ENCODE measurements around the gene SLC25A23. TPM values are rescaled to one million over a fixed set of nuclear protein-coding genes. Genes with fewer than 3 reads are reported as not detected.

The SLC25A23 gene
- total and polyA plus RNA-seq, 4 donors, result 9.3 to 34.6 (median 22.7) TPM

GRCh38 chr19:6457958-6458694, 1.5 kb downstream of the SLC25A23 start (continued):
- no peak for TF ChIP-seq NR2F2 (IDR thresholded peaks at IDR 0.05)
- no peak for TF ChIP-seq TAF1 (conservative IDR thresholded peaks at IDR 0.05)
- TF ChIP-seq EGR1 (IDR thresholded peaks at IDR 0.05; ENCODE audit: low read depth in 2 of 2), result no peak
- no peak for TF ChIP-seq RXRA (IDR thresholded peaks at IDR 0.05)
- TF ChIP-seq HNF4A (conservative IDR thresholded peaks at IDR 0.05), result no peak
- no peak for TF ChIP-seq ZBTB33 (IDR thresholded peaks at IDR 0.05)
- no peak for TF ChIP-seq FOXA2 (IDR thresholded peaks at IDR 0.05)

GRCh38 chr19:6455924-6456323, 3.7 kb downstream of the SLC25A23 start:
- Histone ChIP-seq H3K36me3 (ENCODE audit: control insufficient read depth in 4 of 4, insufficient read depth in 3 of 4, low read depth in 1 of 4, low read length in 3 of 4) (peaks cover 2 to 35% (median 26%) of the 10 kb centered on the region in 4 donors), H3K4me1 (ENCODE audit: control insufficient read depth in 4 of 4, insufficient read depth in 4 of 4, low read length in 3 of 4) (peaks cover 7 to 19% (median 15%) of the 10 kb centered on the region in 4 donors), H3K9me3 (ENCODE audit: control insufficient read depth in 4 of 4, low read length in 3 of 4) (peaks cover 3 to 10% (median 5%) of the 10 kb centered on the region in 4 donors), H3K4me3 (ENCODE audit: low read depth in 1 of 3, low read length in 3 of 3) (no peak overlapping the region), H3K27ac (ENCODE audit: low read depth in 1 of 2, low read length in 2 of 2) (no peak overlapping the region), H3K9ac (ENCODE audit: low read depth in 1 of 2, low read length in 2 of 2) (no peak overlapping the region), H3K27me3 (ENCODE audit: control insufficient read depth in 4 of 4, insufficient read depth in 4 of 4, low read length in 3 of 4) (no peaks in the 10 kb centered on the region)
- DNase-seq (ENCODE audit: low spot score), result no peak
- TF ChIP-seq ATF3 (IDR thresholded peaks at IDR 0.05), result no peak
- no peak for TF ChIP-seq HNF4G (IDR thresholded peaks at IDR 0.05)
- TF ChIP-seq TAF1 (conservative IDR thresholded peaks at IDR 0.05), result no peak
- no peak for TF ChIP-seq HNF4A (conservative IDR thresholded peaks at IDR 0.05)
- TF ChIP-seq REST (IDR thresholded peaks at IDR 0.05), result no peak
- no peak for TF ChIP-seq JUND (IDR thresholded peaks at IDR 0.05)
- no peak for TF ChIP-seq YY1 (IDR thresholded peaks at IDR 0.05)
- WGBS, result 96% methylated on average over 15 of the region's 15 CpGs

- H3K4me1 ChIP-seq (ENCODE audit: control insufficient read depth in 4 of 4, insufficient read depth in 4 of 4, low read length in 3 of 4), result peaks cover 2 to 8% (median 6%) of the 10 kb centered on the region in 4 donors
- 98% methylated on average over 11 of the region's 11 CpGs for WGBS
- no peak overlapping the region for H3K27ac ChIP-seq (ENCODE audit: low read depth in 1 of 2, low read length in 2 of 2)
- H3K27me3 ChIP-seq (ENCODE audit: control insufficient read depth in 4 of 4, insufficient read depth in 4 of 4, low read length in 3 of 4), result no peaks in the 10 kb centered on the region
- H3K9me3 ChIP-seq (ENCODE audit: control insufficient read depth in 4 of 4, low read length in 3 of 4), result peaks cover 3 to 10% (median 5%) of the 10 kb centered on the region in 4 donors
- peaks cover 2 to 41% (median 28%) of the 10 kb centered on the region in 4 donors for H3K36me3 ChIP-seq (ENCODE audit: control insufficient read depth in 4 of 4, insufficient read depth in 3 of 4, low read depth in 1 of 4, low read length in 3 of 4)
- DNase-seq (ENCODE audit: low spot score), result no peak
- no peak overlapping the region for H3K9ac ChIP-seq (ENCODE audit: low read depth in 1 of 2, low read length in 2 of 2)
- no peak overlapping the region for H3K4me3 ChIP-seq (ENCODE audit: low read depth in 1 of 3, low read length in 3 of 3)
- no peak for TF ChIP-seq FOXA2 (IDR thresholded peaks at IDR 0.05)
- TF ChIP-seq GABPA (IDR thresholded peaks at IDR 0.05 in 1 of 2, conservative IDR thresholded peaks at IDR 0.05 in 1 of 2), result no peak
- no peak for TF ChIP-seq ZBTB33 (IDR thresholded peaks at IDR 0.05)
- TF ChIP-seq YY1 (IDR thresholded peaks at IDR 0.05), result no peak
- no peak for TF ChIP-seq REST (IDR thresholded peaks at IDR 0.05)
- no peak for TF ChIP-seq RXRA (IDR thresholded peaks at IDR 0.05)
- no peak for TF ChIP-seq SP1 (IDR thresholded peaks at IDR 0.05)
- no peak for TF ChIP-seq NR2F2 (IDR thresholded peaks at IDR 0.05)
- no peak for TF ChIP-seq MAX (IDR thresholded peaks at IDR 0.05)
Measured at GRCh38 chr19:6453951-6454565, 5.5 kb downstream of the SLC25A23 start.
